ENCODE measurements around the gene IMMP2L. TPM values are rescaled to one million over a fixed set of nuclear protein-coding genes. Genes with fewer than 3 reads are reported as not detected.
"Not testable (repeated sequence)": the region's sequence is repeated elsewhere in the genome, so short reads cannot be mapped to it uniquely, and the experiment has no call there.

The IMMP2L gene
- total RNA-seq, 2 donors from 2014 or later: 7.3 to 7.7 TPM

DNA sequence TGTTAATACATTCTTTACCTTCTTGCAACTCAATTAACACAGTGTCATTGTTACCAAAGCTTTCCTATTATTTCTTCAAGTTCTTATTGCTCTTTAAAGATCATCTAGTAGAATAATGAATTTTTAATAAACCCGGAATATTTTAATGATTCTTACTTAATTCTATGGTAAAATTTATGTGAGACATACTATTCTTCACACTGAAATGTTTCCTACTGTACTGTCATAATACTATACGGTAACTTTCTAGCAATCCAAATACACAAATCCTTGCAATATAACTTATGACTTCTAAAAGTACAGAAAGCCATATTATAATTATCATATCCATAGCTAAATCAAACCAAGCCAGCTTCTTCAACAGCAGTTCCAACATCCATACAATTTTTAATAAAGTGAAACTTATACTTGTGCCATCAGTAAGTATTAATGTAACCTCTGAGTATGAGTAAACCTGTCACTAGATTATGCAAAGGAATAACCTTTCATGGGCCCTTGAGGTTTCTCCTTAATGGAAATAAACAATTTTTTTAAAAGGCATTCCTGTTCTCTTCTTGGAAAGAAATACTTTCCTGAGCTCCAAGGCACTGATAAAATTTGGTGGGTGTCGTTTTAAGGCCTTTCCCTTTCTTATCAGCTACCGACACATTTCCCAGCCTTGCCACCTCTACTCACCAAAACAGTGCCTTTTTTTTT is 87.4 kb downstream of the IMMP2L start:
- H3K36me3 ChIP-seq: no peaks in the 10 kb centered on the region
- H3K9me3 ChIP-seq: peaks cover 0 to 19% of the 10 kb centered on the region in 2 donors
- H3K27me3 ChIP-seq: no peaks in the 10 kb centered on the region
- TF ChIP-seq, protein P1, sequence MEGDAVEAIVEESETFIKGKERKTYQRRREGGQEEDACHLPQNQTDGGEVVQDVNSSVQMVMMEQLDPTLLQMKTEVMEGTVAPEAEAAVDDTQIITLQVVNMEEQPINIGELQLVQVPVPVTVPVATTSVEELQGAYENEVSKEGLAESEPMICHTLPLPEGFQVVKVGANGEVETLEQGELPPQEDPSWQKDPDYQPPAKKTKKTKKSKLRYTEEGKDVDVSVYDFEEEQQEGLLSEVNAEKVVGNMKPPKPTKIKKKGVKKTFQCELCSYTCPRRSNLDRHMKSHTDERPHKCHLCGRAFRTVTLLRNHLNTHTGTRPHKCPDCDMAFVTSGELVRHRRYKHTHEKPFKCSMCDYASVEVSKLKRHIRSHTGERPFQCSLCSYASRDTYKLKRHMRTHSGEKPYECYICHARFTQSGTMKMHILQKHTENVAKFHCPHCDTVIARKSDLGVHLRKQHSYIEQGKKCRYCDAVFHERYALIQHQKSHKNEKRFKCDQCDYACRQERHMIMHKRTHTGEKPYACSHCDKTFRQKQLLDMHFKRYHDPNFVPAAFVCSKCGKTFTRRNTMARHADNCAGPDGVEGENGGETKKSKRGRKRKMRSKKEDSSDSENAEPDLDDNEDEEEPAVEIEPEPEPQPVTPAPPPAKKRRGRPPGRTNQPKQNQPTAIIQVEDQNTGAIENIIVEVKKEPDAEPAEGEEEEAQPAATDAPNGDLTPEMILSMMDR (IDR thresholded peaks at IDR 0.05): no peak
- no peaks in the 10 kb centered on the region for H3K4me1 ChIP-seq
- DNase-seq (ENCODE audit: low spot score): no peak
- no peak overlapping the region for H3K4me3 ChIP-seq
- no peak overlapping the region for H3K27ac ChIP-seq

DNA sequence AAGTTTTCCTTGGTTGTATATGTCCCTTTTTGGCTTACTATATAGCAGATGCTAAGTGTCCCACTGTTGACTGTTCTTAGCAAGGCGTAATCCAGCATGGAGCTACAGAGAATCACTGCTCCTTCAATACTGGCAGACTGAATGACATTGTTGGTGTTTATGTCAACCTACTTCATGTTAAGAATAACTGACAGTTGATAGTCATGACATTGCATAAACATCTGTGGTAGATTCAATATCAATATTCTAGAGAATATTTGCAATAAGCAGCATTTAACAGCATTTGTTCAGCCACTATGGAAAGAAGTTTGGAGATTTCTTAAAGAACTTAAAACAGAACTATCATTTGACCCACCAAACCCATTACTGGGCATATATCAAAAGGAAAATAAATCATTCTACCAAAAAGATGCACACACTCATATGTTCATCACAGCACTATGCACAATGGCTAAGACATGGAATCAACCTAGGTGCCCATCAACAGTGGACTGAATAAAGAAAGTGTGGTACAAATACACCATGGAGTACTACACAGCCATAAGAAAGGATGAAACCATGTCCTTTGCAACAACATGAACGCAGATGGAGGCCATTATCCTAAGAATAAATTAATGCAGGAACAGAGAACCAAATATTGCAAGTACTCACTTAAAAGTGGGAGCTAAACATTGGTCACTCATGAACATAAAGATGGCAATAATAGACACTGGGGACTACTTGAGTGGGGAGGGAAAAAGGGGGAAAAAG is 88.7 kb downstream of the IMMP2L start:
- no peak overlapping the region for H3K4me3 ChIP-seq
- DNase-seq (ENCODE audit: low spot score): no peak
- H3K4me1 ChIP-seq: no peaks in the 10 kb centered on the region
- peaks cover 0 to 19% of the 10 kb centered on the region in 2 donors for H3K9me3 ChIP-seq
- no peaks in the 10 kb centered on the region for H3K27me3 ChIP-seq
- no peaks in the 10 kb centered on the region for H3K36me3 ChIP-seq
- no peak overlapping the region for H3K27ac ChIP-seq
- TF ChIP-seq, protein P1 (IDR thresholded peaks at IDR 0.05): no peak

DNA sequence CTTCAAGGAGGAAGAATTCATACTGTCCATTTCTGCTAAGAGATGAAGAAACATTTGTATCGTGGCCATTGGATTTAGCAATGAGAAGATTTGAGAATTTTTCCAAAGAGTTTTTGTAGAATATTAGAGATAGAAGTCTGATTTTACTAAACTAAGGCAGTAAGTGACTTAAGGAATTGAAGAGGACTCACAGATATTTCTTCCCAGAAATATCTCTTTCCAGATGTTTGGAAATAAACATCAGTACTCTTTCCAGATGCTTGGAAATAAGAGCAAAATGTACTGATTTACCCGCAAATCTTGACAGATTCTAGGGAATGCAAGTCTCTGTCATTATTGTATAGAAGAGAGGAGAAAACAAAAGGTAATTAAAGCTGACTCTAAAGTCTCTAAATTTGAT is 91.3 kb downstream of the IMMP2L start:
- no peaks in the 10 kb centered on the region for H3K36me3 ChIP-seq
- H3K4me1 ChIP-seq: no peaks in the 10 kb centered on the region
- TF ChIP-seq, protein P1 (IDR thresholded peaks at IDR 0.05): no peak
- peaks cover 0 to 12% of the 10 kb centered on the region in 2 donors for H3K9me3 ChIP-seq
- H3K27me3 ChIP-seq: no peaks in the 10 kb centered on the region
- no peak overlapping the region for H3K27ac ChIP-seq
- DNase-seq (ENCODE audit: low spot score): no peak
- no peak overlapping the region for H3K4me3 ChIP-seq

DNA sequence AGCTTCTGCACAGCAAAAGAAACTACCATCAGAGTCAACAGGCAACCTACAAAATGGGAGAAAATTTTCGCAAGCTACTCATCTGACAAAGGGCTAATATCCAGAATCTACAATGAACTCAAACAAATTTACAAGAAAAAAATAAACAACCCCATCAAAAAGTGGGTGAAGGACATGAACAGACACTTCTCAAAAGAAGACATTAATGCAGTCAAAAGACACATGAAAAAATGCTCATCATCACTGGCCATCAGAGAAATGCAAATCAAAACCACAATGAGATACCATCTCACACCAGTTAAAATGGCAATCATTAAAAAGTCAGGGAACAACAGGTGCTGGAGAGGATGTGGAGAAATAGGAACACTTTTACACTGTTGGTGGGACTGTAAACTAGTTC is 92.4 kb downstream of the IMMP2L start:
- DNase-seq (ENCODE audit: low spot score); H3K27ac ChIP-seq; H3K4me3 ChIP-seq; H3K4me1 ChIP-seq; H3K27me3 ChIP-seq; H3K36me3 ChIP-seq: not testable (repeated sequence)
- peaks cover 0 to 12% of the 10 kb centered on the region in 2 donors for H3K9me3 ChIP-seq

DNA sequence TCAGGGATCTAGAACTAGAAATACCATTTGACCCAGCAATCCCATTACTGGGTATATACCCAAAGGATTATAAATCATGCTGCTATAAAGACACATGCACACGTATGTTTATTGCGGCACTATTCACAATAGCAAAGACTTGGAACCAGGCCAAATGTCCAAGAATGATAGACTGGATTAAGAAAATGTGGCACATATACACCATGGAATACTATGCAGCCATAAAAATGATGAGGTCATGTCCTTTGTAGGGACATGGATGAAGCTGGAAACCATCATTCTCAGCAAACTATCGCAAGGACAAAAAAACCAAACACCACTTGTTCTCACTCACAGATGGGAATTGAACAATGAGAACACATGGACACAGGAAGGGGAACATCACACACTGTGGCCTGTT is 96.5 kb downstream of the IMMP2L start:
- not testable (repeated sequence) for H3K4me1 ChIP-seq; H3K36me3 ChIP-seq; DNase-seq (ENCODE audit: low spot score); H3K27ac ChIP-seq; H3K9me3 ChIP-seq; H3K4me3 ChIP-seq; H3K27me3 ChIP-seq

DNA sequence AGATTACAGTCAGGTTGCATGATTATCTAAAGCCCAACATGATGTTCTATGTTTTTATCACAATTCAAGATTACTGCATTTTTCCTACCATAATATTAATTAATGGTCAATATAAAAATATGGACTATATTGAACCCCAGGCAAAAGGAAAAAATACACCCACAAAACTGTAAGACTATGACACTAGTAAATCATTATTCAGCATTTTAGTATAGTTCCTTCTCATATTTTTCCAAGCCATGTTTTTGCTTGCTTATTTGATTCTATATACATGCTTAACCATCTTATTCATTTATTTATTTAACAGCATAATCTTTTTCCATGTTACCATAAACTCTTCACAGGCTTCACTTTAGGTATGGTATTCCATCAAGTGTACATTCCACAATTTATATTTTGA is 101.6 kb downstream of the IMMP2L start:
- DNase-seq (ENCODE audit: low spot score): no peak
- TF ChIP-seq, protein P1 (IDR thresholded peaks at IDR 0.05): no peak
- Histone ChIP-seq H3K36me3 (no peaks in the 10 kb centered on the region), H3K9me3 (no peaks in the 10 kb centered on the region), H3K27ac (no peak overlapping the region), H3K27me3 (no peaks in the 10 kb centered on the region), H3K4me1 (no peaks in the 10 kb centered on the region), H3K4me3 (no peak overlapping the region)

Data from right atrium auricular region (tissue), 2 donors.